ENCODE data around the gene ITSN1.

Gene ITSN1

GRCh38 chr21:33729641-33730040 lies 87.3 kb downstream of the ITSN1 start:
- DNase-seq (ENCODE audit: low read depth in 2 of 2), result no peak

- no peak for DNase-seq (ENCODE audit: low read depth in 2 of 2)
Observed at GRCh38 chr21:33731447-33731846, 89.1 kb downstream of the ITSN1 start.

GRCh38 chr21:33732038-33732437 lies 89.7 kb downstream of the ITSN1 start:
- no peak for DNase-seq (ENCODE audit: low read depth in 2 of 2)

- DNase-seq (ENCODE audit: low read depth in 2 of 2), result no peak
Observed at GRCh38 chr21:33733601-33734000, 91.3 kb downstream of the ITSN1 start.

GRCh38 chr21:33734291-33734690 lies 92.0 kb downstream of the ITSN1 start:
- DNase-seq (ENCODE audit: low read depth in 2 of 2), result no peak

GRCh38 chr21:33734818-33735217 lies 92.5 kb downstream of the ITSN1 start:
- no peak for DNase-seq (ENCODE audit: low read depth in 2 of 2)

GRCh38 chr21:33736569-33736968 lies 94.3 kb downstream of the ITSN1 start:
- DNase-seq (ENCODE audit: low read depth in 2 of 2), result no peak

- DNase-seq (ENCODE audit: low read depth in 2 of 2), result no peak
Observed at GRCh38 chr21:33739701-33740100, 97.4 kb downstream of the ITSN1 start.

- no peak for DNase-seq (ENCODE audit: low read depth in 2 of 2)
Observed at GRCh38 chr21:33747420-33747819, 105.1 kb downstream of the ITSN1 start.

- DNase-seq (ENCODE audit: low read depth in 2 of 2), result no peak
Observed at GRCh38 chr21:33748903-33749302, 106.6 kb downstream of the ITSN1 start.

- DNase-seq (ENCODE audit: low read depth in 2 of 2), result no peak
Observed at GRCh38 chr21:33750017-33750416, 107.7 kb downstream of the ITSN1 start.

GRCh38 chr21:33751120-33751519 lies 108.8 kb downstream of the ITSN1 start:
- no peak for DNase-seq (ENCODE audit: low read depth in 2 of 2)

GRCh38 chr21:33751533-33751932 lies 109.2 kb downstream of the ITSN1 start:
- no peak for DNase-seq (ENCODE audit: low read depth in 2 of 2)

- no peak for DNase-seq (ENCODE audit: low read depth in 2 of 2)
Observed at GRCh38 chr21:33752260-33752659, 110.0 kb downstream of the ITSN1 start.

- DNase-seq (ENCODE audit: low read depth in 2 of 2), result no peak
Observed at GRCh38 chr21:33753886-33754285, 111.6 kb downstream of the ITSN1 start.

- DNase-seq (ENCODE audit: low read depth in 2 of 2), result no peak
Observed at GRCh38 chr21:33754481-33754880, 112.2 kb downstream of the ITSN1 start.

- no peak for DNase-seq (ENCODE audit: low read depth in 2 of 2)
Observed at GRCh38 chr21:33755354-33755753, 113.1 kb downstream of the ITSN1 start.

- no peak for DNase-seq (ENCODE audit: low read depth in 2 of 2)
Observed at GRCh38 chr21:33760641-33761440, 118.5 kb downstream of the ITSN1 start.

- no peak for DNase-seq (ENCODE audit: low read depth in 2 of 2)
Observed at GRCh38 chr21:33761441-33762036, 119.2 kb downstream of the ITSN1 start.

- no peak for DNase-seq (ENCODE audit: low read depth in 2 of 2)
Observed at GRCh38 chr21:33762803-33763581, 120.7 kb downstream of the ITSN1 start.

- DNase-seq (ENCODE audit: low read depth in 2 of 2), result no peak
Observed at GRCh38 chr21:33763582-33763899, 121.2 kb downstream of the ITSN1 start.

GRCh38 chr21:33767236-33767635 lies 124.9 kb downstream of the ITSN1 start:
- DNase-seq (ENCODE audit: low read depth in 2 of 2), result no peak

- no peak for DNase-seq (ENCODE audit: low read depth in 2 of 2)
Observed at GRCh38 chr21:33767960-33768359, 125.7 kb downstream of the ITSN1 start.
